ENCODE data around the gene BICC1. TPM values are rescaled to one million over a fixed set of nuclear protein-coding genes. Genes with fewer than 3 reads are reported as not detected.

The BICC1 gene
- total RNA-seq, 1 donor from 2014 or later = 9.3 TPM

GRCh38 chr10:58795560-58795959 lies 282.9 kb downstream of the BICC1 start:
- TF ChIP-seq CTCF (IDR thresholded peaks at IDR 0.05) = no peak

GRCh38 chr10:58796242-58796641 lies 283.6 kb downstream of the BICC1 start:
- intact Hi-C loops (cut with DNase I) = no loop called here

More at GRCh38 chr10:58795560-58795959, 282.9 kb downstream of the BICC1 start:
- Histone ChIP-seq H3K9me3 (no peaks in the 10 kb centered on the region), H3K36me3 (peaks cover 0 to 4% of the 10 kb centered on the region in 2 donors), H3K4me1 (no peaks in the 10 kb centered on the region), H3K4me3 (no peak overlapping the region), H3K27me3 (no peaks in the 10 kb centered on the region), H3K27ac (no peak overlapping the region)
- intact Hi-C loops (cut with DNase I) = no loop called here
- no peak for DNase-seq (ENCODE audit: low spot score in 2 of 2)

GRCh38 chr10:58796824-58797223 lies 284.2 kb downstream of the BICC1 start:
- intact Hi-C loops (cut with DNase I) = no loop called here
- TF ChIP-seq CTCF (IDR thresholded peaks at IDR 0.05) = no peak
- Histone ChIP-seq H3K36me3 (peaks cover 0 to 8% of the 10 kb centered on the region in 2 donors), H3K4me3 (no peak overlapping the region), H3K9me3 (no peaks in the 10 kb centered on the region), H3K4me1 (no peaks in the 10 kb centered on the region), H3K27ac (no peak overlapping the region), H3K27me3 (no peaks in the 10 kb centered on the region)
- DNase-seq (ENCODE audit: low spot score in 2 of 2) = no peak

More at GRCh38 chr10:58796242-58796641, 283.6 kb downstream of the BICC1 start:
- Histone ChIP-seq H3K27me3 (no peaks in the 10 kb centered on the region), H3K9me3 (no peaks in the 10 kb centered on the region), H3K4me3 (no peak overlapping the region), H3K36me3 (peaks cover 0 to 4% of the 10 kb centered on the region in 2 donors), H3K4me1 (no peaks in the 10 kb centered on the region), H3K27ac (no peak overlapping the region)
- no peak for DNase-seq (ENCODE audit: low spot score in 2 of 2)
- no peak for TF ChIP-seq CTCF (IDR thresholded peaks at IDR 0.05)

GRCh38 chr10:58797356-58797755 lies 284.7 kb downstream of the BICC1 start:
- intact Hi-C loops (cut with DNase I) = no loop called here
- Histone ChIP-seq H3K36me3 (peaks cover 0 to 13% of the 10 kb centered on the region in 2 donors), H3K4me3 (no peak overlapping the region), H3K9me3 (no peaks in the 10 kb centered on the region), H3K4me1 (no peaks in the 10 kb centered on the region), H3K27me3 (no peaks in the 10 kb centered on the region), H3K27ac (no peak overlapping the region)
- DNase-seq (ENCODE audit: low spot score in 2 of 2) = no peak
- TF ChIP-seq CTCF (IDR thresholded peaks at IDR 0.05) = no peak

GRCh38 chr10:58802047-58802446 lies 289.4 kb downstream of the BICC1 start:
- no peak for DNase-seq (ENCODE audit: low spot score in 2 of 2)
- Histone ChIP-seq H3K27ac (no peak overlapping the region), H3K9me3 (no peaks in the 10 kb centered on the region), H3K27me3 (no peaks in the 10 kb centered on the region), H3K4me3 (no peak overlapping the region), H3K36me3 (peaks cover 0 to 15% of the 10 kb centered on the region in 2 donors), H3K4me1 (peaks cover 0 to 2% of the 10 kb centered on the region in 2 donors)
- intact Hi-C loops (cut with DNase I) = no loop called here
- TF ChIP-seq CTCF (IDR thresholded peaks at IDR 0.05) = no peak

GRCh38 chr10:58806323-58806722 lies 293.7 kb downstream of the BICC1 start:
- H3K36me3 ChIP-seq = peaks cover 0 to 11% of the 10 kb centered on the region in 2 donors
- TF ChIP-seq CTCF (IDR thresholded peaks at IDR 0.05) = no peak
- peaks cover 0 to 8% of the 10 kb centered on the region in 2 donors for H3K4me1 ChIP-seq
- H3K9me3 ChIP-seq = no peaks in the 10 kb centered on the region
- DNase-seq (ENCODE audit: low spot score in 2 of 2) = no peak
- intact Hi-C loops (cut with DNase I) = no loop called here
- H3K4me3 ChIP-seq = no peak overlapping the region
- no peaks in the 10 kb centered on the region for H3K27me3 ChIP-seq
- no peak overlapping the region for H3K27ac ChIP-seq

Measured in ascending aorta (tissue), 2 donors.